Common myeloid progenitor, CD34-positive (primary cell): Measurements from ENCODE around the gene UROC1.

Source experiments
- CTCF ChIA-PET: fragments of 350-600 bp; sonication (Branson Sonifier 250); formaldehyde crosslinking; loops from one replicate; lab custom pipeline; 2021; ENCODE audit warnings: antibody characterized with exemption; lab: Charles Lee
- POLR2A ChIA-PET: fragments of 350-600 bp; sonication (Branson Sonifier 250); formaldehyde crosslinking; loops from one replicate; lab custom pipeline; 2021; ENCODE audit warnings: antibody characterized with exemption; lab: Charles Lee
- DNase-seq, 3 donors: peaks; one replicate each; pipeline versions ENCODE4 v3.0.0 to v3.0.0-alpha.2; 2013
- H3K27ac ChIP-seq, 2 experiments: 1 replicate in 1 of 2; 2 replicates in 1 of 2; pipeline ENCODE4 v1.7.0; 2013; ENCODE audit warnings: inconsistent platforms in 2 of 2, low read length in 2 of 2, mild to moderate bottlenecking in 2 of 2, low read depth in 1 of 2, moderate library complexity in 1 of 2; ENCODE audit not compliant: severe bottlenecking in 2 of 2, insufficient read depth in 1 of 2, poor library complexity in 1 of 2
- H3K27me3 ChIP-seq, 5 experiments: replicated peaks in 2 of 5; 1 replicate in 3 of 5; 2 replicates in 2 of 5; pipeline versions ENCODE4 v1.6.1 to v1.7.0; 2013; ENCODE audit warnings: low read length in 4 of 5, mild to moderate bottlenecking in 2 of 5, moderate library complexity in 2 of 5, inconsistent platforms in 1 of 5; ENCODE audit not compliant: insufficient read depth in 5 of 5, control insufficient read depth in 4 of 5
- H3K36me3 ChIP-seq, 4 experiments: 1 replicate in 2 of 4; 2 replicates in 2 of 4; pipeline versions ENCODE4 v1.6.1 to v1.7.0; 2013; ENCODE audit warnings: low read length in 3 of 4, control low read depth in 1 of 4, mild to moderate bottlenecking in 1 of 4; ENCODE audit not compliant: control insufficient read depth in 4 of 4, insufficient read depth in 4 of 4
- H3K4me1 ChIP-seq, 4 experiments: 1 replicate in 3 of 4; 2 replicates in 1 of 4; pipeline versions ENCODE4 v1.6.1 to v1.7.1; 2013; ENCODE audit warnings: low read length in 3 of 4, mild to moderate bottlenecking in 3 of 4, control low read depth in 1 of 4, inconsistent platforms in 1 of 4, moderate library complexity in 1 of 4; ENCODE audit not compliant: control insufficient read depth in 4 of 4, insufficient read depth in 4 of 4; ENCODE audit errors: control extremely low read depth in 1 of 4
- H3K4me3 ChIP-seq, 7 experiments: 1 replicate in 4 of 7; 2 replicates in 3 of 7; pipeline versions ENCODE4 v1.5.1 to v1.7.0; 2013; ENCODE audit warnings: mild to moderate bottlenecking in 7 of 7, low read length in 6 of 7, moderate library complexity in 6 of 7, inconsistent platforms in 2 of 7, low read depth in 2 of 7, control low read depth in 1 of 7; ENCODE audit not compliant: insufficient read depth in 4 of 7, control insufficient read depth in 1 of 7; ENCODE audit errors: extremely low read depth in 1 of 7
- H3K9me3 ChIP-seq, 5 experiments: 1 replicate in 4 of 5; 2 replicates in 1 of 5; pipeline versions ENCODE4 v1.6.1 to v1.7.1; 2013; ENCODE audit warnings: low read length in 4 of 5, mild to moderate bottlenecking in 2 of 5, inconsistent platforms in 1 of 5, low read depth in 1 of 5, moderate library complexity in 1 of 5; ENCODE audit not compliant: control insufficient read depth in 4 of 5, insufficient read depth in 2 of 5; ENCODE audit errors: control extremely low read depth in 1 of 5
- WGBS: methylation state at CpG from one replicate; pipeline ENCODE4 v1.1.5; 2013; ENCODE audit not compliant: insufficient coverage; 5-methylcytosine and 5-hydroxymethylcytosine counted together

UROC1 gene

DNA sequence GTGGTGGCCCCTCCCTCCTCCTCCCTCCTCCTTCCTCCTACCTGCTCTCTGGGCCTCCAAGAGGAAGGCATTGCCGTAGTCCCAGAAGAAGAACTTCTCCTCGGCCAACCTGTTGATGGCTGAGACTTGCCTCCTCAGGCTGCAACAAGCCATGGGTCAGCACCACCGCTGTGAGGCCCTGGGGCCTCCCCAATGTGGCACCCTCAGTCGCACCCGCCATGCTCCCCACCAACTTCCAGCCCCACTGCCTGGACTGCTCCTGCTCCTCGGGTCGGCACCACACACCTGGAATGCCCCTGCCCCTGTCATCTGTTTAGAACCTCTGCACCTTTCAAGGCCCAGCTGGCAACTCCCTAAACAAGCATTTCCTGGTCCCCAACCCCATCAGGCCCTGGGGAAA lies 17.6 kb downstream of the UROC1 start:
- Histone ChIP-seq H3K4me1 (peaks cover 0 to 24% (median 13%) of the 10 kb centered on the region in 4 experiments), H3K27me3 (no peaks in the 10 kb centered on the region), H3K27ac (no peak overlapping the region), H3K9me3 (no peaks in the 10 kb centered on the region), H3K4me3 (no peak overlapping the region), H3K36me3 (no peaks in the 10 kb centered on the region)
- 100% methylated on average over 1 of the region's 7 CpGs for WGBS
- no peak for DNase-seq
- POLR2A ChIA-PET: no interaction called here
- CTCF ChIA-PET: interaction anchor here (1.5 kb wide), 1 partner anchor 10 kb away, joined by 3 read pairs; no protein-coding TSS in a partner anchor

- peaks cover 0 to 24% (median 13%) of the 10 kb centered on the region in 4 experiments for H3K4me1 ChIP-seq
- H3K36me3 ChIP-seq: no peaks in the 10 kb centered on the region
- H3K27ac ChIP-seq: no peak overlapping the region
- no peaks in the 10 kb centered on the region for H3K27me3 ChIP-seq
- ChIA-PET CTCF (interaction anchor here (1.5 kb wide), 1 partner anchor 9 kb away, joined by 3 read pairs; no protein-coding TSS in a partner anchor), POLR2A (no interaction called here)
- H3K4me3 ChIP-seq: no peak overlapping the region
- DNase-seq: no peak
- 100% methylated on average over 6 of the region's 9 CpGs for WGBS
- no peaks in the 10 kb centered on the region for H3K9me3 ChIP-seq
Observed at GRCh38 chr3:126499401-126499800, 18.2 kb downstream of the UROC1 start.

GRCh38 chr3:126498929-126499328 lies 18.6 kb downstream of the UROC1 start:
- ChIA-PET CTCF (interaction anchor here (1.5 to 3.6 kb wide), 2 partner anchors 9 to 12 kb away, joined by 3 to 19 read pairs; no protein-coding TSS in a partner anchor), POLR2A (no interaction called here)
- Histone ChIP-seq H3K36me3 (no peaks in the 10 kb centered on the region), H3K4me1 (peaks cover 0 to 24% (median 15%) of the 10 kb centered on the region in 4 experiments), H3K27ac (no peak overlapping the region), H3K27me3 (no peaks in the 10 kb centered on the region), H3K9me3 (no peaks in the 10 kb centered on the region), H3K4me3 (no peak overlapping the region)
- no peak for DNase-seq
- WGBS: 72% methylated on average over 6 of the region's 10 CpGs

DNA sequence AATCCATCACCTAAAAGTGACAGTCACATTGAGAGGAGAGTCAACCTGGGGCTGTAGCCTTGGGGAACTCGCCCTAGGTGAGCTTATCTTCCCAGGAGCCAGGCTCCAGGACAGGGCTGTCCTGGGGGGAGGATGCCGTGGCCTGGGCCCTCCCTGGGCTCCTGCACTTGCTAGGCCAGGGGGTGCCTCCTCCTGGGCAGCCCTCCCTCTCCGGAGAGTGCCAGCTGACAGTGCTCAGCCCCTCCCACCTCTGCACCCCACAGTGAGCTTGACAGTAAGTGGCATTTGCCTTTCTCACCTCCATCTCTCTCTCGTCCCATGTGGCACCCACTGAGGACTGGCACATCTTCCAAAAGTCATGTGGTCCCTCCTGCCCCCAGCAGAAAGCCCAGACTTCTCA lies 19.1 kb downstream of the UROC1 start:
- no peak overlapping the region for H3K4me3 ChIP-seq
- H3K36me3 ChIP-seq: no peaks in the 10 kb centered on the region
- H3K9me3 ChIP-seq: no peaks in the 10 kb centered on the region
- POLR2A ChIA-PET: no interaction called here
- CTCF ChIA-PET: interaction anchor here (0.8 to 3.6 kb wide), 5 partner anchors 9 to 39 kb away, joined by 3 to 19 read pairs (median 3); no protein-coding TSS in a partner anchor
- H3K4me1 ChIP-seq: peaks cover 0 to 24% (median 15%) of the 10 kb centered on the region in 4 experiments
- no peak overlapping the region for H3K27ac ChIP-seq
- 80% methylated on average over 3 of the region's 4 CpGs for WGBS
- H3K27me3 ChIP-seq: no peaks in the 10 kb centered on the region
- no peak for DNase-seq

- Histone ChIP-seq H3K4me3 (no peak overlapping the region), H3K27me3 (no peaks in the 10 kb centered on the region), H3K27ac (no peak overlapping the region), H3K36me3 (no peaks in the 10 kb centered on the region), H3K4me1 (peaks cover 0 to 24% (median 15%) of the 10 kb centered on the region in 4 experiments), H3K9me3 (no peaks in the 10 kb centered on the region)
- DNase-seq: no peak
- CTCF ChIA-PET: interaction anchor here (0.8 to 3.6 kb wide), 4 partner anchors 13 to 39 kb away, joined by 3 to 19 read pairs (median 4); no protein-coding TSS in a partner anchor
- POLR2A ChIA-PET: no interaction called here
- WGBS: 95% methylated on average over 6 of the region's 6 CpGs
Observed at GRCh38 chr3:126497956-126498355, 19.6 kb downstream of the UROC1 start.

GRCh38 chr3:126496894-126497850 lies 20.4 kb downstream of the UROC1 start:
- ChIA-PET POLR2A (interaction anchor here (0.7 kb wide), 1 partner anchor 183 kb away, joined by 3 read pairs; no protein-coding TSS in a partner anchor), CTCF (interaction anchor here (0.7 to 3.6 kb wide), 5 partner anchors 10 to 40 kb away, joined by 3 to 19 read pairs (median 3); no protein-coding TSS in a partner anchor)
- Histone ChIP-seq H3K4me1 (peaks cover 0 to 25% (median 15%) of the 10 kb centered on the region in 4 experiments), H3K27me3 (no peaks in the 10 kb centered on the region), H3K9me3 (no peaks in the 10 kb centered on the region), H3K27ac (no peak overlapping the region), H3K36me3 (no peaks in the 10 kb centered on the region), H3K4me3 (no peak overlapping the region)
- no peak for DNase-seq
- 76% methylated on average over 19 of the region's 21 CpGs for WGBS
